GM23338 (cell line): Measurements from ENCODE around the gene OTOS. TPM values are rescaled to one million over a fixed set of nuclear protein-coding genes. Genes with fewer than 3 reads are reported as not detected.

Source experiments
- ATAC-seq: fragments of 200-7000 bp; cut with Tn5 transposase; 3 replicates; pipeline ENCODE4 v1.9.1; 2020
- DNase-seq: peaks from one replicate; pipeline ENCODE4 v3.0.0-alpha.2; 2015; ENCODE audit warnings: low spot score
- H2AFZ ChIP-seq: fragments of 200-600 bp; sonication (generic); 2 replicates; pipeline ENCODE4 v1.8.0; 2016; ENCODE audit warnings: antibody characterized with exemption, mild to moderate bottlenecking, moderate library complexity
- H3F3A ChIP-seq: fragments of 200-600 bp; sonication (generic); replicated peaks from 2 replicates; pipeline ENCODE4 v1.8.0; 2017; ENCODE audit warnings: antibody characterized with exemption, mixed run types, low read depth
- H3K27ac ChIP-seq: fragments of 200-600 bp; sonication (generic); 2 replicates; pipeline ENCODE4 v1.6.1; 2016; ENCODE audit warnings: low read depth
- H3K27me3 ChIP-seq: fragments of 200-600 bp; sonication (generic); 2 replicates; pipeline ENCODE4 v1.8.0; 2016; ENCODE audit warnings: mild to moderate bottlenecking, mixed run types, moderate library complexity; ENCODE audit not compliant: insufficient read depth
- H3K36me3 ChIP-seq: fragments of 200-600 bp; sonication (generic); 2 replicates; pipeline ENCODE4 v1.8.0; 2016; ENCODE audit warnings: mild to moderate bottlenecking; ENCODE audit not compliant: insufficient read depth
- H3K4me1 ChIP-seq: fragments of 200-600 bp; sonication (generic); 2 replicates; pipeline ENCODE4 v1.8.0; 2016; ENCODE audit warnings: mild to moderate bottlenecking, moderate library complexity; ENCODE audit not compliant: insufficient read depth
- H3K4me2 ChIP-seq: fragments of 200-600 bp; sonication (generic); 2 replicates; pipeline ENCODE4 v1.7.1; 2017; ENCODE audit warnings: mixed run types
- H3K4me3 ChIP-seq: fragments of 200-600 bp; sonication (generic); 2 replicates; pipeline ENCODE4 v1.6.1; 2016; ENCODE audit warnings: mixed run types
- H3K79me2 ChIP-seq: fragments of 200-600 bp; sonication (generic); replicated peaks from 2 replicates; pipeline ENCODE4 v1.8.0; 2017; ENCODE audit warnings: mild to moderate bottlenecking; ENCODE audit not compliant: insufficient read depth
- H3K9me2 ChIP-seq: fragments of 200-600 bp; sonication (generic); 2 replicates; pipeline ENCODE4 v1.8.0; 2017; ENCODE audit not compliant: insufficient read depth
- H4K20me1 ChIP-seq: fragments of 200-600 bp; sonication (generic); replicated peaks from 2 replicates; pipeline ENCODE4 v1.8.0; 2017; ENCODE audit warnings: mild to moderate bottlenecking; ENCODE audit not compliant: insufficient read depth
- H3K27ac Mint-ChIP-seq: 2 replicates; pipeline ENCODE4 v1.8.0; 2020; ENCODE audit warnings: inconsistent platforms, mild to moderate bottlenecking, moderate library complexity, mixed read lengths
- H3K27me3 Mint-ChIP-seq: 3 replicates; pipeline ENCODE4 v1.8.0; 2022; ENCODE audit warnings: low read depth, mild to moderate bottlenecking, moderate library complexity, mixed read lengths, inconsistent platforms; ENCODE audit not compliant: insufficient read depth, poor library complexity
- H3K36me3 Mint-ChIP-seq: 3 replicates; pipeline ENCODE4 v1.8.0; 2021; ENCODE audit warnings: low read depth, mild to moderate bottlenecking, inconsistent platforms, moderate library complexity, mixed read lengths
- H3K4me1 Mint-ChIP-seq: 3 replicates; pipeline ENCODE4 v1.8.0; 2020; ENCODE audit warnings: mild to moderate bottlenecking, inconsistent platforms, mixed read lengths
- H3K4me3 Mint-ChIP-seq: 3 replicates; pipeline ENCODE4 v1.8.0; 2021; ENCODE audit warnings: moderate library complexity, mild to moderate bottlenecking, inconsistent platforms, mixed read lengths
- H3K9me3 Mint-ChIP-seq: 3 replicates; pipeline ENCODE4 v1.8.0; 2020; ENCODE audit warnings: moderate library complexity, mild to moderate bottlenecking, inconsistent platforms, mixed read lengths
- CREB1 ChIP-seq: fragments of 250-450 bp; sonication (Bioruptor Pico); IDR thresholded peaks from 2 replicates; pipeline ENCODE4 v1.5.0; 2020; ENCODE audit warnings: low read depth, mild to moderate bottlenecking, moderate library complexity
- EZH2 ChIP-seq: fragments of 200-600 bp; sonication (generic); IDR thresholded peaks from one replicate; pipeline ENCODE4 v1.8.0; 2017; ENCODE audit warnings: antibody characterized with exemption, mild to moderate bottlenecking, low read depth; ENCODE audit not compliant: unreplicated experiment
- EZH2phosphoT487 ChIP-seq: fragments of 200-600 bp; sonication (generic); IDR thresholded peaks from one replicate; pipeline ENCODE4 v1.8.1; 2018; ENCODE audit warnings: antibody characterized with exemption; ENCODE audit not compliant: unreplicated experiment
- NANOG ChIP-seq: IDR thresholded peaks from 2 replicates; pipeline ENCODE4 v1.6.1; 2016; ENCODE audit warnings: antibody characterized with exemption, borderline replicate concordance
- POLR2AphosphoS5 ChIP-seq: IDR thresholded peaks from 2 replicates; pipeline ENCODE4 v1.6.1; 2016; ENCODE audit warnings: antibody characterized with exemption, low read depth
- STAT1 ChIP-seq: IDR thresholded peaks from one replicate; pipeline ENCODE4 v1.6.1; 2016; ENCODE audit warnings: antibody characterized with exemption; ENCODE audit not compliant: unreplicated experiment
- ZNF114 ChIP-seq: fragments of 250-450 bp; sonication (Bioruptor Pico); IDR thresholded peaks from 2 replicates; pipeline ENCODE4 v1.5.0; 2020; ENCODE audit warnings: mild to moderate bottlenecking, moderate library complexity
- polyA plus RNA-seq: library from polyadenylated mRNA; unstranded; fragments of >200 nt; fragmentation: Nextera tagmentation; extraction: Ambion mirVana; gene quantifications from 2 replicates; pipeline ENCODE4 v1.2.1, GENCODE V29; 2016
- total RNA-seq: library from RNA; depleted of rRNA; stranded (reverse); fragments of >200 nt; shearing (Covaris generic); gene quantifications from 2 replicates; pipeline ENCODE4 v1.2.3, GENCODE V29; 2014
- TF ChIP-seq, protein P1 (sequence below), 2 experiments: fragments of 200-600 bp in 1 of 2; sonication (generic) in 1 of 2; conservative IDR thresholded peaks; 2 replicates each; pipeline versions ENCODE4 v1.5.1 to v1.6.1; 2016 to 2017; ENCODE audit warnings: antibody characterized with exemption in 2 of 2, low read depth in 2 of 2, mild to moderate bottlenecking in 2 of 2, moderate library complexity in 1 of 2
- TF ChIP-seq, protein P2 (sequence below): IDR thresholded peaks from 2 replicates; pipeline ENCODE4 v1.6.1; 2016; ENCODE audit warnings: antibody characterized with exemption
- TF ChIP-seq, protein P3 (sequence below): IDR thresholded peaks from one replicate; pipeline ENCODE4 v1.6.1; 2018; ENCODE audit warnings: antibody characterized with exemption; ENCODE audit not compliant: unreplicated experiment

The OTOS gene
- total and polyA plus RNA-seq, 2 experiments from 2014 or later = 0.40 TPM; not detected in 1

DNA sequence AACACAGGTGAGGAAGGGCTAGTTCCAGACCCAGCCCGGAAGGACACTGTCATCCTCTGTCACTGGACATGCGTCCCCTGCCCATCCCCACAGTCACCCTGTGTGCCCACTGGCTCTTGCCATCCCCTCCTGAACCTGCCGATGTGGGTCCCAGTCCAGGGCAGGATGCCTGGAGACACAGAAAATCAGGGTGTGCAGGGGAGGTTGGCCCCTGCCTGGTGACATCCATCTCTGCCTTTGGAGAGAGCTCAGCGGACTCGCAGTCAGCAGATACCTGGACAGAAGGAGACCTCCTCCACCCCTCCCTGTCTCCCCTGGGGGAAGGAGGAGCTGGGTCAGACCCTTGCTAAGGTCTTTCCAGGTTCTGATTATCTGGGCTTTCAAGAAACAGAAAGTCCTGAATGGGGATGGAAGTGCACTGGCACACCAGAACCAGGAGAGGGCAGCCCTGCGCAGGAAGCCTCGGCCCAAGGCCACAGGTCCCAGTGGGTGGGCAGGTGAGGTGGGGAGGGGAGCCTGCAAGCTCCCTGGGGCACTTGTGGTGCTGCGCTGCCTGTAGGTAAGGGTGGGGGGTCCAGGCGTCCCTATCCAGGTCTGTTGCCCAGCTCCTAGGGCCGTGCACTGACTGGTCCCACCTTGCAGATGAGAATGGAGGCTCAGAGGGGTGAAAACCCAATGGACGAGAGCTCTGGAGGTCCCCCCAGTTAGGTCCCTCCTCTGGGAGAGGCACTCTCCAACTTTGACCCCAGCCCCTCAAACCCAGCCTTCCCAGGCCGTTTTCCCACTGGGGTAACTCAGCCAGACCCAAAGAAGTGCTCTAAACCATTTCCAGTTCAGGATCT, 9.7 kb upstream of the OTOS start:
- H3K27me3 ChIP-seq = no peaks in the 10 kb centered on the region
- peaks cover 3% of the 10 kb centered on the region; the same call in 1 of the 3 replicates for H3K9me3 Mint-ChIP-seq
- no peaks in the 10 kb centered on the region; the same call in 2 of the 3 replicates for H3K4me1 Mint-ChIP-seq
- H3K79me2 ChIP-seq = no peaks in the 10 kb centered on the region
- H3K27ac Mint-ChIP-seq = no peak overlapping the region
- H3K4me3 Mint-ChIP-seq = no peak overlapping the region
- H3F3A ChIP-seq = no peaks in the 10 kb centered on the region
- no peaks in the 10 kb centered on the region for H3K36me3 Mint-ChIP-seq
- no peak overlapping the region for H3K4me3 ChIP-seq
- H3K9me2 ChIP-seq = no peaks in the 10 kb centered on the region
- no peaks in the 10 kb centered on the region for H4K20me1 ChIP-seq
- no peaks in the 10 kb centered on the region for H3K36me3 ChIP-seq
- H3K4me1 ChIP-seq = no peaks in the 10 kb centered on the region
- H3K4me2 ChIP-seq = no peak overlapping the region
- DNase-seq (peak; percentile 83), ATAC-seq (peak; percentile 87)
- TF ChIP-seq EZH2 = no peak
- no peak for TF ChIP-seq CREB1 (CRISPR knock-in tag)
- TF ChIP-seq, protein P1, sequence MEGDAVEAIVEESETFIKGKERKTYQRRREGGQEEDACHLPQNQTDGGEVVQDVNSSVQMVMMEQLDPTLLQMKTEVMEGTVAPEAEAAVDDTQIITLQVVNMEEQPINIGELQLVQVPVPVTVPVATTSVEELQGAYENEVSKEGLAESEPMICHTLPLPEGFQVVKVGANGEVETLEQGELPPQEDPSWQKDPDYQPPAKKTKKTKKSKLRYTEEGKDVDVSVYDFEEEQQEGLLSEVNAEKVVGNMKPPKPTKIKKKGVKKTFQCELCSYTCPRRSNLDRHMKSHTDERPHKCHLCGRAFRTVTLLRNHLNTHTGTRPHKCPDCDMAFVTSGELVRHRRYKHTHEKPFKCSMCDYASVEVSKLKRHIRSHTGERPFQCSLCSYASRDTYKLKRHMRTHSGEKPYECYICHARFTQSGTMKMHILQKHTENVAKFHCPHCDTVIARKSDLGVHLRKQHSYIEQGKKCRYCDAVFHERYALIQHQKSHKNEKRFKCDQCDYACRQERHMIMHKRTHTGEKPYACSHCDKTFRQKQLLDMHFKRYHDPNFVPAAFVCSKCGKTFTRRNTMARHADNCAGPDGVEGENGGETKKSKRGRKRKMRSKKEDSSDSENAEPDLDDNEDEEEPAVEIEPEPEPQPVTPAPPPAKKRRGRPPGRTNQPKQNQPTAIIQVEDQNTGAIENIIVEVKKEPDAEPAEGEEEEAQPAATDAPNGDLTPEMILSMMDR (conservative IDR thresholded peaks at IDR 0.05; ENCODE audit: low read depth in 2 of 2) = peak; percentile 81 to 87
- no peak overlapping the region for H2AFZ ChIP-seq
- H3K27me3 Mint-ChIP-seq = peaks cover 4% of the 10 kb centered on the region
- H3K27ac ChIP-seq = no peak overlapping the region

DNA sequence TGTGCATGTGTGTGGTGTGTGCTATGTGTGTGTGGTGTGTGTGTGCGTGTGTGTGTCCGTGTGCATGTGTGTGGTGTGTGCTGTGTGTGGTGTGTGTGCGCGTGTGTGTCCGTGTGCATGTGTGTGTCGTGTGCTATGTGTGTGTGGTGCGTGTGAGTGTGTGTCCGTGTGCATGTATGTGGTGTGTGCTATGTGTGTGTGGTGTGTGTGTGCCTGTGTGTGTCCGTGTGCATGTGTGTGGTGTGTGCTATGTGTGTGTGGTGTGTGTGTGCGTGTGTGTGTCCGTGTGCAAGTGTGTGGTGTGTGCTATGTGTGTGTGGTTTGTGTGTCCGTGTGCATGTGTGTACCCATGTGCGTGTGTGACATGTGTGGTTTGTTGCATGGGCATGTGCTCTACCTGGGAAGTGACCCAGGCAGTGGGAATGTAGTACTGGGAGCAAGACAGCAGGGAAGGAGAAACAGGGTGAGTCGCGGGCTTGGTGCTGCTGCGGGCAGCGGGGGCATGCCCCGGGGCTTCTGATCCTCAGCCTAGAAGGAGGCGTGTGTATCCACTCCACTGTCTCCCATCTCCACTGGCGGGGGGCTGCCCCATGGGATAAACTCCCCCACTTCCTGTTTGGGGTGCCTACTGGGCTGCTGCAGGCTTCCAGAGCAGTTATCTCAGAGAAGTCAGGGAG, 7.6 kb upstream of the OTOS start:
- H3K9me2 ChIP-seq = no peaks in the 10 kb centered on the region
- no peaks in the 10 kb centered on the region for H3K27me3 ChIP-seq
- Mint-ChIP-seq H3K4me3 (no peak overlapping the region), H3K4me1 (no peaks in the 10 kb centered on the region; the same call in 2 of the 3 replicates), H3K27me3 (peaks cover 4% of the 10 kb centered on the region), H3K27ac (no peak overlapping the region), H3K9me3 (peaks cover 3% of the 10 kb centered on the region; the same call in 1 of the 3 replicates), H3K36me3 (no peaks in the 10 kb centered on the region)
- H2AFZ ChIP-seq = no peak overlapping the region
- no peak overlapping the region for H3K27ac ChIP-seq
- no peaks in the 10 kb centered on the region for H4K20me1 ChIP-seq
- DNase-seq (no peak), ATAC-seq (no peak)
- H3K4me3 ChIP-seq = no peak overlapping the region
- no peaks in the 10 kb centered on the region for H3F3A ChIP-seq
- no peaks in the 10 kb centered on the region for H3K79me2 ChIP-seq
- no peak overlapping the region for H3K4me2 ChIP-seq
- no peaks in the 10 kb centered on the region; the same call in 1 of the 2 replicates for H3K4me1 ChIP-seq
- H3K36me3 ChIP-seq = no peaks in the 10 kb centered on the region
- TF ChIP-seq ZNF114 = no peak
- TF ChIP-seq, protein P2, sequence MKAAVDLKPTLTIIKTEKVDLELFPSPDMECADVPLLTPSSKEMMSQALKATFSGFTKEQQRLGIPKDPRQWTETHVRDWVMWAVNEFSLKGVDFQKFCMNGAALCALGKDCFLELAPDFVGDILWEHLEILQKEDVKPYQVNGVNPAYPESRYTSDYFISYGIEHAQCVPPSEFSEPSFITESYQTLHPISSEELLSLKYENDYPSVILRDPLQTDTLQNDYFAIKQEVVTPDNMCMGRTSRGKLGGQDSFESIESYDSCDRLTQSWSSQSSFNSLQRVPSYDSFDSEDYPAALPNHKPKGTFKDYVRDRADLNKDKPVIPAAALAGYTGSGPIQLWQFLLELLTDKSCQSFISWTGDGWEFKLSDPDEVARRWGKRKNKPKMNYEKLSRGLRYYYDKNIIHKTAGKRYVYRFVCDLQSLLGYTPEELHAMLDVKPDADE = no peak
- no peak for TF ChIP-seq EZH2phosphoT487
- no peak for TF ChIP-seq EZH2
- TF ChIP-seq POLR2AphosphoS5 = no peak
- TF ChIP-seq, protein P3, sequence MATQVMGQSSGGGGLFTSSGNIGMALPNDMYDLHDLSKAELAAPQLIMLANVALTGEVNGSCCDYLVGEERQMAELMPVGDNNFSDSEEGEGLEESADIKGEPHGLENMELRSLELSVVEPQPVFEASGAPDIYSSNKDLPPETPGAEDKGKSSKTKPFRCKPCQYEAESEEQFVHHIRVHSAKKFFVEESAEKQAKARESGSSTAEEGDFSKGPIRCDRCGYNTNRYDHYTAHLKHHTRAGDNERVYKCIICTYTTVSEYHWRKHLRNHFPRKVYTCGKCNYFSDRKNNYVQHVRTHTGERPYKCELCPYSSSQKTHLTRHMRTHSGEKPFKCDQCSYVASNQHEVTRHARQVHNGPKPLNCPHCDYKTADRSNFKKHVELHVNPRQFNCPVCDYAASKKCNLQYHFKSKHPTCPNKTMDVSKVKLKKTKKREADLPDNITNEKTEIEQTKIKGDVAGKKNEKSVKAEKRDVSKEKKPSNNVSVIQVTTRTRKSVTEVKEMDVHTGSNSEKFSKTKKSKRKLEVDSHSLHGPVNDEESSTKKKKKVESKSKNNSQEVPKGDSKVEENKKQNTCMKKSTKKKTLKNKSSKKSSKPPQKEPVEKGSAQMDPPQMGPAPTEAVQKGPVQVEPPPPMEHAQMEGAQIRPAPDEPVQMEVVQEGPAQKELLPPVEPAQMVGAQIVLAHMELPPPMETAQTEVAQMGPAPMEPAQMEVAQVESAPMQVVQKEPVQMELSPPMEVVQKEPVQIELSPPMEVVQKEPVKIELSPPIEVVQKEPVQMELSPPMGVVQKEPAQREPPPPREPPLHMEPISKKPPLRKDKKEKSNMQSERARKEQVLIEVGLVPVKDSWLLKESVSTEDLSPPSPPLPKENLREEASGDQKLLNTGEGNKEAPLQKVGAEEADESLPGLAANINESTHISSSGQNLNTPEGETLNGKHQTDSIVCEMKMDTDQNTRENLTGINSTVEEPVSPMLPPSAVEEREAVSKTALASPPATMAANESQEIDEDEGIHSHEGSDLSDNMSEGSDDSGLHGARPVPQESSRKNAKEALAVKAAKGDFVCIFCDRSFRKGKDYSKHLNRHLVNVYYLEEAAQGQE = no peak
- TF ChIP-seq STAT1 = no peak
- TF ChIP-seq NANOG = no peak
